ENCODE data around the gene DPP9. TPM values are rescaled to one million over a fixed set of nuclear protein-coding genes. Genes with fewer than 3 reads are reported as not detected.

The DPP9 gene
- total RNA-seq, 1 experiment from 2014 or later, result 46.4 TPM

DNA sequence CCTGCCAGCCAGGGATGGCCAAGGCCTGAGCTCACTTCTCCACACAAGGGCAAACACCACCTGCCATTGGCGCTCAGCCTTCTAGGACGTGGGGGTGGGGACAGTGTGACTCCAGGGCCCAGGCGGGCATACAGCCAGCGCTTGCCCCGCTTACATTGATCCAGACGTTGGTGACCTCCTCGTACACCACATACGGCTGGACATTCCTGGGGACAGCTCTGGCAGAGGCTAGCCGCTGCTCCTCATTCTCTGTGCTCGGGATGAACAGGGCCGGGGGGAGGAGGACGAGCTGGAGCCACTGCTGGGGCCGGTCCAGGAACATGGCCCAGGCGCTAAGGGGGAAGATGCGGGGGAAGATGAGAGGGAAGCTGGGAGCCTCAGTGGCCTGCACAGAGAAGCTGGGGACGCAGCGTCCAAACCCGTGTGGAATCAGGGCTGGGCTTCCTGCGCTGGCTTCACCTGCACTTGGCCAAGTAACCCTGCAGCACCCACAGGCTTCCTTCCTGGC lies 28.4 kb downstream of the DPP9 start:
- H3K36me3 Mint-ChIP-seq (ENCODE audit: insufficient read depth in 1 of 3, low read depth in 3 of 3), result peaks cover 27 to 75% (median 64%) of the 10 kb centered on the region in 3 experiments

More for the DNA sequence above, 28.4 kb downstream of the DPP9 start:
- H3K14ac ChIP-seq (ENCODE audit: insufficient read depth, low read length), result no peak overlapping the region
- H3K4me2 ChIP-seq (ENCODE audit: insufficient read depth, insufficient read length, low read length), result no peak overlapping the region
- WGBS (ENCODE audit: extremely low coverage, insufficient read length, low lambda C conversion rate), result no CpG with 5 or more reads among the region's 19 CpGs
- H3K79me1 ChIP-seq (ENCODE audit: insufficient read depth, low read depth, low read length, poor library complexity, severe bottlenecking), result no peaks in the 10 kb centered on the region
- Mint-ChIP-seq H3K27me3 (ENCODE audit: low read depth) (no peaks in the 10 kb centered on the region), H3K4me3 (no peak overlapping the region), H3K9me3 (no peaks in the 10 kb centered on the region), H3K27ac (no peak overlapping the region), H3K4me1 (no peaks in the 10 kb centered on the region)
- no peak for TF ChIP-seq CTCF (conservative IDR thresholded peaks at IDR 0.05)
- H3K27me3 ChIP-seq (ENCODE audit: insufficient read depth, low read length), result no peaks in the 10 kb centered on the region
- H2BK120ac ChIP-seq (ENCODE audit: low read depth, low read length, poor library complexity, severe bottlenecking), result no peak overlapping the region
- H3K23ac ChIP-seq (ENCODE audit: insufficient read length, low read depth, low read length), result no peak overlapping the region
- H3T11ph ChIP-seq (ENCODE audit: low read length), result no peak overlapping the region
- H3K79me2 ChIP-seq (ENCODE audit: insufficient read depth, low read length), result no peaks in the 10 kb centered on the region
- no peak overlapping the region for H3K27ac ChIP-seq (ENCODE audit: insufficient read length, low read depth, low read length)
- H3K9me3 ChIP-seq (ENCODE audit: control insufficient read depth, low read depth, low read length), result no peaks in the 10 kb centered on the region
- H4K8ac ChIP-seq (replicated peaks; ENCODE audit: insufficient read length, low read depth, low read length), result no peak overlapping the region
- H3K4ac ChIP-seq (ENCODE audit: low read depth, low read length), result no peak overlapping the region
- H2BK5ac ChIP-seq (ENCODE audit: insufficient read length, low read length), result no peak overlapping the region
- no peak overlapping the region for H3K56ac ChIP-seq (ENCODE audit: insufficient read length, low read depth, low read length)
- H3K23me2 ChIP-seq (ENCODE audit: insufficient read length, low read depth, low read length, poor library complexity, severe bottlenecking), result no peaks in the 10 kb centered on the region
- no peak overlapping the region for H2BK20ac ChIP-seq (ENCODE audit: low read depth, low read length, poor library complexity, severe bottlenecking)
- no peak overlapping the region for H2BK15ac ChIP-seq (ENCODE audit: low read depth, low read length)
- H4K20me1 ChIP-seq (ENCODE audit: control insufficient read depth, insufficient read depth, insufficient read length), result no peaks in the 10 kb centered on the region
- H2BK12ac ChIP-seq (ENCODE audit: insufficient read length, low read depth, low read length), result no peak overlapping the region
- no peak overlapping the region for H2AFZ ChIP-seq (ENCODE audit: low read length)
- no peak overlapping the region for H3K18ac ChIP-seq (ENCODE audit: insufficient read length, low read depth, low read length)
- no peak overlapping the region for H4K91ac ChIP-seq (ENCODE audit: insufficient read length, low read depth, low read length)
- H3K4me1 ChIP-seq (ENCODE audit: insufficient read depth, low read length), result no peaks in the 10 kb centered on the region
- H2AK5ac ChIP-seq (ENCODE audit: insufficient read length, low read length), result no peak overlapping the region
- H3K9ac ChIP-seq (ENCODE audit: extremely low read depth, insufficient read length, low read length), result no peak overlapping the region
- DNase-seq, result no peak
- no peak overlapping the region for H4K5ac ChIP-seq (ENCODE audit: insufficient read length, low read depth, low read length)
